H1 (cell line): ENCODE measurements around the gene ACOT11. TPM values are rescaled to one million over a fixed set of nuclear protein-coding genes. Genes with fewer than 3 reads are reported as not detected.

Experiments
- RNF2 ChIP-seq: fragments of 200-900, 300-1000 bp; sonication (generic); IDR thresholded peaks from 2 replicates; pipeline ENCODE4 v1.7.1; 2016; ENCODE audit warnings: borderline replicate concordance, low read depth, mild to moderate bottlenecking, antibody characterized with exemption, low read length; ENCODE audit not compliant: poor library complexity, severe bottlenecking; ENCODE audit errors: missing control alignments
- RXRA ChIP-seq: IDR thresholded peaks from 2 replicates; pipeline ENCODE4 v1.6.1; 2011; ENCODE audit warnings: low read depth, mild to moderate bottlenecking, low read length, moderate library complexity; ENCODE audit not compliant: insufficient read depth
- SIRT6 ChIP-seq: IDR thresholded peaks from one replicate; pipeline ENCODE4 v1.7.1; 2012; ENCODE audit warnings: low read length, inconsistent platforms
- SP4 ChIP-seq: IDR thresholded peaks from 2 replicates; pipeline ENCODE4 v1.6.1; 2012; ENCODE audit warnings: low read length, inconsistent platforms
- polyA plus RNA-seq, 7 experiments: library from polyadenylated mRNA; depleted of rRNA in 3 of 7; stranded (reverse) in 5 of 7; unstranded in 2 of 7; fragments of >200 nt in 5 of 7; fragments of 200-250 nt in 2 of 7; gene quantifications; 1 replicate in 5 of 7; 2 replicates in 1 of 7; 4 replicates in 1 of 7; pipeline versions ENCODE4 v1.2.1 to v1.2.3, GENCODE V29; 2011 to 2013; ENCODE audit warnings: missing spikeins in 2 of 7, mixed read lengths in 2 of 7
- total RNA-seq: library from RNA; stranded (reverse); fragmentation: NEBNext Ultra II Directional; extraction: Animal tissue kit (Norgen Biotek cat#: 25700); gene quantifications from 2 replicates; pipeline ENCODE4 v1.2.1, GENCODE V29; 2021
- TF ChIP-seq, protein P1 (sequence below): IDR thresholded peaks from 2 replicates; pipeline ENCODE4 v1.6.1; 2012; ENCODE audit warnings: inconsistent platforms

The ACOT11 gene
- total and polyA plus RNA-seq, 2 of the 8 experiments (the other 6 are each of a cell fraction or from before 2014, with no cell fraction given) = 3.8 to 4.5 TPM

DNA sequence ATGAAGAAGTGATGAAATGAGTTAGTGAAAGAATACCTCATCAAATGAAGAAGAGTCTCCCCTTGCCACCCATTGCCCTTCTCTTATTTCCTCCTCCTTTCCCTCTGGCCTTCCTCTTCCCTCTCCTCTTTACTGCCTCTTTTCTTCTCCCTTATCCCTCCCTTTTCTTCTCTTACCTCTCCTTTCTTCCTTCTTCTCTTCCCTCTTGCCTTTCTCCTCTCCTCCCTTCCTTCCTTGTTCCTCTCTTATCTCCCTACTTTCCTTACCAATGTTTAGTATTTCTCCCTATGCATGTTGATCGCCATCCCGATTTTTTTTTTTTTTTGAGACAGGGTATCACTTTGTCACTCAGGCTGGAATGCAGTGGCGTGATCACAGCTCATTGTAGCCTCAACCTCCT lies 102.4 kb downstream of the ACOT11 start (continued):
- TF ChIP-seq SP4 (no peak), RNF2 (no peak), RXRA (no peak), SIRT6 (no peak)
- TF ChIP-seq, protein P1, sequence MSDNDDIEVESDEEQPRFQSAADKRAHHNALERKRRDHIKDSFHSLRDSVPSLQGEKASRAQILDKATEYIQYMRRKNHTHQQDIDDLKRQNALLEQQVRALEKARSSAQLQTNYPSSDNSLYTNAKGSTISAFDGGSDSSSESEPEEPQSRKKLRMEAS = no peak
